IMR-90 (cell line): ENCODE measurements around the gene MYCBPAP.

Experiments
- POLR2A ChIP-seq: IDR thresholded peaks from 2 replicates; pipeline ENCODE4 v1.6.1; 2012; ENCODE audit warnings: mild to moderate bottlenecking, low read depth, low read length
- RAD21 ChIP-seq: IDR thresholded peaks from 2 replicates; pipeline ENCODE4 v1.6.1; 2012; ENCODE audit warnings: low read length, improper control_type of control experiment
- RCOR1 ChIP-seq: IDR thresholded peaks from 2 replicates; pipeline ENCODE4 v1.6.1; 2012; ENCODE audit warnings: mild to moderate bottlenecking, low read length, improper control_type of control experiment; ENCODE audit not compliant: insufficient replicate concordance
- TF ChIP-seq, protein P1 (sequence below): conservative IDR thresholded peaks from 2 replicates; pipeline ENCODE4 v1.5.1; 2012; ENCODE audit warnings: mild to moderate bottlenecking, low read depth, low read length, improper control_type of control experiment

DNA sequence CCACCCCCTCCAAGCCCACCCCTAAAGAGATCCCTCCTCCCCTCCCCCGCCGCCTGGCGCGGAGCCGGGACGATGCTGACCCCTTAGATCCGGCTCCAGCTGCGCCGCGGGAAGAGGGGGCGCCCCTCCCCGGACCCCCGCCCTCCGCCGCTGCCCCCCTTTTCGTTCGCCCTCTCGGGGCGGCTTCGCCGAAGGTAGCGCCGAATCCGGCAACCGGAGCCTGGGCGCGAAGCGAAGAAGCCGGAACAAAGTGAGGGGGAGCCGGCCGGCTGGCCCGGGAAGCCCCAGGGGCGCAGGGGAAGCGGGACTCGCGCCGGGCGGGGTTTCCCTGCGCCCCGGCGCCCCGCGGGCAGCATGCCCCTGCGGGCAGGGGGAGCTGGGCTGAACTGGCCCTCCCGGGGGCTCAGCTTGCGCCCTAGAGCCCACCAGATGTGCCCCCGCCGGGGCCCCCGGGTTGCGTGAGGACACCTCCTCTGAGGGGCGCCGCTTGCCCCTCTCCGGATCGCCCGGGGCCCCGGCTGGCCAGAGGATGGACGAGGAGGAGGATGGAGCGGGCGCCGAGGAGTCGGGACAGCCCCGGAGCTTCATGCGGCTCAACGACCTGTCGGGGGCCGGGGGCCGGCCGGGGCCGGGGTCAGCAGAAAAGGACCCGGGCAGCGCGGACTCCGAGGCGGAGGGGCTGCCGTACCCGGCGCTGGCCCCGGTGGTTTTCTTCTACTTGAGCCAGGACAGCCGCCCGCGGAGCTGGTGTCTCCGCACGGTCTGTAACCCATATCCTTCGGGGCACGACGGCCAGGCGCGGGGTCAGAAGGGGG, 52.9 kb downstream of the MYCBPAP start:
- no peak for TF ChIP-seq RCOR1
- TF ChIP-seq, protein P1, sequence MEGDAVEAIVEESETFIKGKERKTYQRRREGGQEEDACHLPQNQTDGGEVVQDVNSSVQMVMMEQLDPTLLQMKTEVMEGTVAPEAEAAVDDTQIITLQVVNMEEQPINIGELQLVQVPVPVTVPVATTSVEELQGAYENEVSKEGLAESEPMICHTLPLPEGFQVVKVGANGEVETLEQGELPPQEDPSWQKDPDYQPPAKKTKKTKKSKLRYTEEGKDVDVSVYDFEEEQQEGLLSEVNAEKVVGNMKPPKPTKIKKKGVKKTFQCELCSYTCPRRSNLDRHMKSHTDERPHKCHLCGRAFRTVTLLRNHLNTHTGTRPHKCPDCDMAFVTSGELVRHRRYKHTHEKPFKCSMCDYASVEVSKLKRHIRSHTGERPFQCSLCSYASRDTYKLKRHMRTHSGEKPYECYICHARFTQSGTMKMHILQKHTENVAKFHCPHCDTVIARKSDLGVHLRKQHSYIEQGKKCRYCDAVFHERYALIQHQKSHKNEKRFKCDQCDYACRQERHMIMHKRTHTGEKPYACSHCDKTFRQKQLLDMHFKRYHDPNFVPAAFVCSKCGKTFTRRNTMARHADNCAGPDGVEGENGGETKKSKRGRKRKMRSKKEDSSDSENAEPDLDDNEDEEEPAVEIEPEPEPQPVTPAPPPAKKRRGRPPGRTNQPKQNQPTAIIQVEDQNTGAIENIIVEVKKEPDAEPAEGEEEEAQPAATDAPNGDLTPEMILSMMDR: no peak
- TF ChIP-seq RAD21: no peak
- TF ChIP-seq POLR2A: no peak
